Measurements from ENCODE around the gene ATF6. TPM values are rescaled to one million over a fixed set of nuclear protein-coding genes. Genes with fewer than 3 reads are reported as not detected.

ATF6 gene
- total and polyA plus RNA-seq, 2 donors (not counting 3 experiments of a cell fraction or from before 2014, with no cell fraction given): 24.9 to 40.3 TPM

GRCh38 chr1:161826478-161826877 lies 60.4 kb downstream of the ATF6 start:
- CTCF ChIA-PET: interaction anchor here (1.0 to 1.2 kb wide), 4 partner anchors 10 to 211 kb away, joined by 3 to 5 read pairs (median 4); no protein-coding TSS in a partner anchor
- POLR2A ChIA-PET: no interaction called here
- no peak for FAIRE-seq

More at GRCh38 chr1:161826478-161826877, 60.4 kb downstream of the ATF6 start:
- Histone ChIP-seq H3K4me1 (ENCODE audit: control insufficient read depth, extremely low read depth, insufficient read depth, low read length) (no peaks in the 10 kb centered on the region), H3K9me3 (replicated peaks; ENCODE audit: control insufficient read depth, insufficient read depth, low read length) (no peaks in the 10 kb centered on the region), H3K27me3 (ENCODE audit: control insufficient read depth in 2 of 2, insufficient read depth in 2 of 2, low read length in 2 of 2) (no peaks in the 10 kb centered on the region), H2AFZ (ENCODE audit: low read depth, low read length) (no peak overlapping the region), H3K4me3 (replicated peaks in 1 of 3; ENCODE audit: insufficient read depth in 1 of 3, low read depth in 1 of 3, low read length in 3 of 3) (no peak overlapping the region), H3K9ac (replicated peaks; ENCODE audit: extremely low read depth, insufficient read depth, low read length) (no peak overlapping the region), H3K4me2 (ENCODE audit: insufficient read depth, low read length) (no peak overlapping the region), H3K79me2 (ENCODE audit: control insufficient read depth, insufficient read depth, low read length) (no peaks in the 10 kb centered on the region), H3K36me3 (ENCODE audit: control insufficient read depth in 2 of 2, extremely low read depth in 1 of 2, insufficient read depth in 2 of 2, low read length in 2 of 2) (peaks cover 2 to 4% of the 10 kb centered on the region in 2 experiments), H3K9me1 (replicated peaks; ENCODE audit: control insufficient read depth, extremely low read depth, insufficient read depth, low read length) (no peaks in the 10 kb centered on the region), H3K27ac (ENCODE audit: insufficient read depth, low read depth, low read length) (no peak overlapping the region), H4K20me1 (replicated peaks; ENCODE audit: control insufficient read depth, extremely low read depth, insufficient read depth, low read length) (no peaks in the 10 kb centered on the region)
- DNase-seq (ENCODE audit: low read depth, low spot score): no peak
- intact Hi-C loops (cut with micrococcal nuclease) (no loop called here), dilution Hi-C loops (cut with MboI; ENCODE audit: extremely low pct_ligation_motif_present, low sequenced_read_pairs) (no loop called here)
- TF ChIP-seq CTCF (IDR thresholded peaks at IDR 0.05; ENCODE audit: extremely low read depth in 1 of 2, insufficient read depth in 1 of 2, low read depth in 1 of 2, low read length in 2 of 2): no peak
- no peak for TF ChIP-seq MYC (IDR thresholded peaks at IDR 0.05; ENCODE audit: low read depth, low read length)
- TF ChIP-seq EZH2 (IDR thresholded peaks at IDR 0.05; ENCODE audit: borderline replicate concordance, low read depth, low read length, severe bottlenecking): no peak
- TF ChIP-seq MAX (IDR thresholded peaks at IDR 0.05; ENCODE audit: insufficient read depth, insufficient read length): no peak
- TF ChIP-seq JUN (IDR thresholded peaks at IDR 0.05; ENCODE audit: borderline replicate concordance, insufficient read depth, insufficient read length, low read depth): no peak
- no peak for TF ChIP-seq GATA2 (IDR thresholded peaks at IDR 0.05; ENCODE audit: insufficient read depth, insufficient read length, low read depth, low read length)
- TF ChIP-seq POLR2AphosphoS5 (IDR thresholded peaks at IDR 0.05; ENCODE audit: insufficient read depth, low read depth, low read length): no peak
- no peak for TF ChIP-seq FOS (IDR thresholded peaks at IDR 0.05; ENCODE audit: borderline replicate concordance, insufficient read depth, low read length)
- TF ChIP-seq POLR2A (IDR thresholded peaks at IDR 0.05; ENCODE audit: low read depth, low read length): no peak
- no TSS peak for BruUV-seq (replicated peaks)

Measured in endothelial cell of umbilical vein (primary cell).